ENCODE measurements around the gene TADA2A.

The TADA2A gene

DNA sequence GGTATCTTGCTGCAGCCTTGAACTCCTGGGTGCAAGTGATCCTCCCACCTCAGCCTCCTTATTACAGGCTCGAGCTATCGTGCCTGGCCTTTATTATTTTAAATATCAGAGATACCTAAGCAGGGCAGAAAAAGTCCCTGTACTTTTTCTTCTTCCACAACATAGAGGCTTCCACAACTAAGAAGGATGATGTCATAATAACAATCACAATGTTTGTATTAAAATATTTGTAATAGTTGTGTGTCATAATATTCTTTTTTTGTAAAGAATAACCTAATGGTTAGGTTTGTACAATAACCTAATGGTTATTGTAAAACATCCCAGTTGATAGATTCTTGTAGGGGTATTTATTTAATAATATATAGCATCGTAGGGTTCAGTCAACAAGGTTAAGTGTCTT lies 56.4 kb downstream of the TADA2A start:
- no peak for DNase-seq (ENCODE audit: low spot score)

DNA sequence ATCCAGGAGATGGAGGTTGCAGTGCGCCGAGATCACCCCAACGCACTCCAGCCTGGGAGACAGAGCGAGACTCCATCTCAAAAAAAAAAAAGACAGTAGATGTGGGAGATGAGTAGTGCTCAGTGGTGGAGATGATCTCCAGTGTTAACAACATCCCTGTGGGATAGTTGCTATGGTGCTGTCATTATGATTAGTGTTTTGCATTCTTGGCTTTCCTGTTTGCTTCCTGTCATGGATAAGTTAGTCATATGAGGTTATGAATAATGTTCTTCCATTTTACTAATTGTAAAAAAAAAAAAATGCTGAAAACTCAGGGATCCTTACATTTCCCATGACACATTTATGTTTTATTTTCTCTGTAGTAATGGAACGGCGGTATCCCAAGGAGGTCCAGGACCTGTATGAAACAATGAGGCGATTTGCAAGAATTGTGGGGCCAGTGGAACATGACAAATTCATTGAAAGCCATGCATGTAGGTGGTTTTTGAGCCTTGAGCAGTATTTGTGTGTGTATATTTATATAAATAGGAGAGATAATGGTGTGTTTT lies 58.5 kb downstream of the TADA2A start:
- DNase-seq (ENCODE audit: low spot score), result no peak

DNA sequence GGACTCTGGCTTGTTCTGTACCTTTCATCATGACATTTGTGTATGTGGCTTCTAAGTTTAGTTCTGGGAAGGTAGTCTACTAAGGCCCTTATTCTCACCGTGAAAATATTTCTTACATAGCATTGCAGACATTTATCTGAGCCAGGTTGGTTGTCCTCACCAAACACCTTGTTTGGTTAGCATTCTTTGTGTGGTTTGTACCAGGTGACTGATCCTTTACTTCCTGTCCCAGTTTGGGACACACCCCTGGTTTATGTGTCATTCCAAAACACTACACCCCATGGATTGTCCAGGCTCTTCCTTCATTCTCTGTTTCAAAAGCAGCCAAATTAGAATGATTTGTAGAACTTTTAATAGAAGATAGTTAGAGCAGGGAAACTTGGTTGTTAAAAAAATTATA lies 59.8 kb downstream of the TADA2A start:
- no peak for DNase-seq (ENCODE audit: low spot score)

GRCh38 chr17:37470181-37470580 lies 63.5 kb downstream of the TADA2A start:
- no peak for DNase-seq (ENCODE audit: low spot score)

DNA sequence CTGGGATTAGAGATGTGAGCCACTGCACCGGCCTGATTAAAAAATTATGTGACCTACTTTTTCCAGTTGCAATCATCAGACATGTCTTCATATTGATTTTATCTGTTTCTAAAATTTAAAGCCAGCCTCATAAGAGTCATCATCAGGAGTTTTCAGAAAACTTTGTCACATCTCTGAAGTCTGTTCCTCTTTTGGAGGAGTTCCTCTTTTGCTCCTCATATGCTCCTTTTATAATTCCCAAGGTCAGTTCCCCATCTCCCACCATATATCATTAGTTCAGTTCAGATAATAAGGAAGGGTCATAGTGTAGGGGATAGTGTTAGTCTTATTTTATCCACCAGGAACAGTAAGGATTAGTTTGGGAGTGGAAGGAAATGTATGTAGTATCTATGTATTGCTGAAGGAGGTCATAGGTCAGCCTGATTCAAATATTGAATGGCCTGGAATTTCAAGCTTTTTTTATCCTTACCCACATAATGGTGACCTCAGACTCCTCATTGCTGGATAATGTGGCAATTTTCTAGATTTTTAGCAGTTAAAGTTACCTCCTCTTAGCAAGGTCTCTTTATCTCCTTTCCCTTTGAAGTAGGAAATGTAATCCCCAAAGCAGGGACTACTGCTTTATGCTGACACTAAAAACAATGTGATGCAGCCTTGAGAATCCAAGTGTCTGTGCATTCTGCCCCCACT lies 69.2 kb downstream of the TADA2A start:
- DNase-seq (ENCODE audit: low spot score), result no peak

DNA sequence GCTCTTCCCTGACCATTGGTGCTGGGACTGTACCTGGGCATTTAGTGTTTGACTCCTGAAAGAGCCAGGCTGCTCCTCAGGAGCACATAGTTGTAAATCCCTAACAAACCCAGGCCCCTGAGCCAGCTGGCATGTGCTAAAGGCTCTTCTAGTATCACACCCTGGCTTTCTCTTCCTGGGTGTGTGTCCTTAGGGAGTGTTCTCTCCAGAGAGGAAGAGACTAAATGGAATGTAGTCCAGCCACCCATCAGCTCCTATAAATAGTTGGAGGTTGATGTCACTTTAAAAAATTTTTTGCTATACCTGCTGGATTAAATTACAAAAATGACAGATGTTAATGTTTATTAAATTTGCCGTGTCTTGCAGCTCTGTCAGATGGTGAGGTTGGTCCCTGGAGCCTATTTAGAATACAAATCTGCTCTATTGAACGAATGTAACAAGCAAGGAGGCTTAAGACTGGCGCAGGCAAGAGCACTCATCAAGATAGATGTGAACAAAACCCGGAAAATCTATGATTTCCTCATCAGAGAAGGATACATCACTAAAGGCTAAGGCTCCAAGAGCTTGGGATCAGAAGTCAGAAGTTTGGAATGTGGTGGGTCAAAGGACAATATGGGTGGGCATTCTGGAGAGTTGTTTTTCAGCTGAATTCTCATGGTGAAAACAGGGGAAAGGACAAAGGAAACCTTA lies 69.9 kb downstream of the TADA2A start:
- DNase-seq (ENCODE audit: low spot score), result no peak

DNA sequence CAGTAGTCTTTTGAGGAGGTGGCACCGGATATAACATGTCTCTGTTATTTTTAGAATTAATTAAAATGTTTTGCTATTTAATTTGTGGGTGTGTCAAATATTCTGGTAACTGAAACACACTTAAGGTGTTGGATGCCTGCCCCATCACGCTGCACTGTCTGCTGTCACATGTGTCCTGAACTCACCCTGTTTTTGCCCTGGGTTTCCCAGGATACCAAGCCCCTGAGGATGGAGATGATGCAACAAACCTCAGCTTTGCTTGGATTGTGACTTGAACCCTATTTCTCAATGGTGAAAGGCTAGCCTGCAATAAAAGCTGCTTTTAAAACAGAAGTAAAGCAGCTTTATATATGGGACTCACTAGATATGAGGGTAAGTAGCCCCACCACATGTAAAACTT lies 71.5 kb downstream of the TADA2A start:
- DNase-seq (ENCODE audit: low spot score), result no peak

DNA sequence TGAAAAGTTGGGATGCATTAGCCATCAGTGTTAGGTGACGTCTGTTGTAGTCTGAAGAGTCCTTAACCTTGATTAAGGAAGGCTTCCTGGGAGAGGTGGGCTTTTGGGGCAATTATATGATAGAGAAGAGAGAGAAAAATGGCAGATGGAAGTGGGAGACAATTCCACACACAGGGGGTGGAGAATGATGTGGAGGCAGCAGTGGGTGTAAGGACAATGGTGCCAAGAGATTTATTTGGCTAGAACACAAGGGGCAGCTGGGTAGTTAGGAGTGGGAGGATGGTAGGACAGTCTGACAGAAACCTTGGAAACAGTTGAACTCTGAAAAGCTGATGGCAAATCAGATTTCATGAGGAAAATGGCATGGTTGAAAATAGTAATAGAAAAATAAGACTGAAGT lies 72.3 kb downstream of the TADA2A start:
- DNase-seq (ENCODE audit: low spot score), result no peak

- no peak for DNase-seq (ENCODE audit: low spot score)
These were observed 73.7 kb downstream of the TADA2A start for GRCh38 chr17:37480427-37480826.

GRCh38 chr17:37481001-37481665 lies 74.4 kb downstream of the TADA2A start:
- no peak for DNase-seq (ENCODE audit: low spot score)

DNA sequence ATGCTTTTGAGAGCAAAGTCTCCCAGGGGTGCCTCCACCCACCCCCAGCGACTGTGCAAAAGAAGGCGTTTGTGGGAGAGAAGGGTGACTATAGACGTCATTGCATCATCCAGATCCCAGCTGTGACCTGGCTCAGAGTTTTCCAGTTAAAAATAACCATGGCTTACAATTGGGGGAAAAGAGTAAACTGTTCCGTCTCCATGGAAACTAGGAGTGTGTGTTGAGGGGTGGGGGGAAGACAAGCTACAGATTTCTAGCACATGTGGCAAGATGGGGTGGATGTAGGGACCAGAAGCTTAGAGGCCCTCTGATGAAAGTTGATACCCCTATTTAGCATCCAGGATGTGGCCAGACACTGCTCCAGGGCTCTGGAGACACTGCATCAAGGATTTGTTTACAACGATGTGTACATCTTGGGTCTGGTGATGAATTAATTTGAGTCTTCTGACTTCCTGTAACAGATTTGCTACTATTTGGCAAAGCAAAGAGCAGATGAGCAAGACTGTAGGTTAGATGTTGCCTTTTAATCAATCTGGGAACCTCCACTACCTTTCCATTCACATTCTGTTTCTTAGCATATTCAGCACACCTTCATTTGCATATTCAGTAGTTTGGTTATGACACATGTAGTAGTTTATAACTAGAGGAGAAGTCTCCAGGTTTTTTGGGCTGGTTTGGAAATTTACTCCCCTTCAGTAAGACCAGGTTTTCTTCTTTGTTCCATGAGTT lies 76.8 kb downstream of the TADA2A start:
- DNase-seq (ENCODE audit: low spot score), result peak; percentile 24

DNA sequence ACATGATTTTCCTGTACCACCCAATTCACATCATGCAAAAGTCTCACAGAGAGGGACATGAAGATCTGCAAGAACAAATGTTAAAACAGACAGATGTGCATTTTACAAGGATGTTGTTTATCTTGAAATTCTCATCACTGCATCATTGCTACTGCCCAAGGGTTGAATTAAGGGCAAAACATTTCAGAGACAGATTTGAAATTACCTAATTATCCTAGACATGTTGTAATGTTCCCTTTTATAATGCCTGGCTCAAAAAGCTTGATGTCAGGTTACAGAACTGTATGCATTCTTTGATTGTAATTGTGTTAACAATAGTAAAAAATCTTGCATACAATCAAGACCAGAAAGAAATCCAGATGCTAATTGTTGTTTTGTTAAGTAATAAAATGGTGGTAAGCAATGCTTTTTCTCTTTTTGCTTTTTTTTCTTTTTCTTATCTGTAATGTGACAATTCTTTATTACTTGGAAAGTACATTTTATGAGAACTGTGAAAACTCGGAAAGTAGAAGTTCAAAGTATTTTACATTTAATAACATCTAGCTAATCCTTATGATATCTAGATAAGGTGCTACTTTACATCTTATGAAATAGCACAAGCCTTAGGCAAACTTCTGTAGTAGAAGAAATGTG lies 79.4 kb downstream of the TADA2A start:
- DNase-seq (ENCODE audit: low spot score), result no peak

DNA sequence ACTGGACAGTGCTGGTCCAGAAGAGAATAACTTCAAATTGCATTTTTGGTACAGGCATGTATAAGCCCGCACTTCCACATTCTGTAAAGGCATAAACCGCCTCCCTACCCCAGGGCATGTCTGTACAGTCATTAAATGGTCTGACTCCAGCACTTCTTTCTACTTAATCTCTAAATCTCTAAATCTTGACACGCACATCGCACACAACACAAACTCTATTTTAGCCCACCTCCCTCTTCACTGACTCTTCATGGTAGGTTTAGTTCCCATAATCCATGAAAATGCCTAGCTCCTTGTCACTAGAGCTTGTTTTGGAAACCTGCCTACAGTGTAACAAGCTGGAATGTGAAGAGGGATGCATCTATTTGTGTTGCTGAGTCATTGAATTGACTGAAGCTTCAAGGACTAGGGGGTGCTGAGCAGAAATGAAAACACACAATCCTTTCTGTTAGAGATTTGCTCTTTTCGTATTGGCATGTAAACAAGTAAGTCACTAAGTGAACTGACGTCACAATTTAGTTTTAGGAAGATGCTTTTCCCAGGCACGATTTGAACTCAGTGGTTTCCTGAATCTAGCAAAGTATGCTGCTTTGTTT lies 81.4 kb downstream of the TADA2A start:
- DNase-seq (ENCODE audit: low spot score), result peak; percentile 41

DNA sequence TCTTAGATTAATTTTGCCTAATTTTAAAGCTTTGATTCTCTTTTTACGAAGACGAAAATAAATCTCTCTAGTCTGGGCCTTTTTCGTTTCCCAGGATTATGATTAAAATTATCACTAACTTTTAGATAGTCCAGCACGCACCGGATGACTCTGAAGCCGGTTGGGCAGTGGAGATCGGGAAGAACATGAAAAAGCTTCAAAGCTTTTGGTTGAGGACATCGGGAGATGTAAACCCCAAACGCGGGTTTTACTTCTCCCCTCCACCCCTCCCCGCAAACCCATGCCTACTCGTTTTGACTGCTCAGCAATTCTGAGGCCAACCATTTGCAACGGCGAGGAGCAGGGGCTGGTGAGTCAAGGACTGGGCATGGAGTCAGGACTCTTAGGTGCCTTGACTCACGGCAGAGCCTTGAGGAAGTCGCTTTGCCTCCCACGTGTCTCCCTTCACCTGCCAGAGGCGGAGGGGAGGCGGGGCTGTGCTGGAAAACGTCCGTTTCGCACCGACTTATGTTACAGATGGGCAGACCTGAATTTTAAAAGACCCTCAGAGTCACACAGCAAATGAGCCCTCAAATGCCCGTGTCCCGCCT lies 82.0 kb downstream of the TADA2A start:
- peak; percentile 60 for DNase-seq (ENCODE audit: low spot score)

- peak; percentile 88 for DNase-seq (ENCODE audit: low spot score)
These were observed 82.7 kb downstream of the TADA2A start, which contains the start of gene DUSP14 for GRCh38 chr17:37489197-37490001. DUSP14 (plus strand) TSS chr17:37489891; CDS start chr17:37512273, 22,382 bp downstream.

- peak; percentile 92 for DNase-seq (ENCODE audit: low spot score)
These were observed 83.4 kb downstream of the TADA2A start for GRCh38 chr17:37490022-37490587.

DNA sequence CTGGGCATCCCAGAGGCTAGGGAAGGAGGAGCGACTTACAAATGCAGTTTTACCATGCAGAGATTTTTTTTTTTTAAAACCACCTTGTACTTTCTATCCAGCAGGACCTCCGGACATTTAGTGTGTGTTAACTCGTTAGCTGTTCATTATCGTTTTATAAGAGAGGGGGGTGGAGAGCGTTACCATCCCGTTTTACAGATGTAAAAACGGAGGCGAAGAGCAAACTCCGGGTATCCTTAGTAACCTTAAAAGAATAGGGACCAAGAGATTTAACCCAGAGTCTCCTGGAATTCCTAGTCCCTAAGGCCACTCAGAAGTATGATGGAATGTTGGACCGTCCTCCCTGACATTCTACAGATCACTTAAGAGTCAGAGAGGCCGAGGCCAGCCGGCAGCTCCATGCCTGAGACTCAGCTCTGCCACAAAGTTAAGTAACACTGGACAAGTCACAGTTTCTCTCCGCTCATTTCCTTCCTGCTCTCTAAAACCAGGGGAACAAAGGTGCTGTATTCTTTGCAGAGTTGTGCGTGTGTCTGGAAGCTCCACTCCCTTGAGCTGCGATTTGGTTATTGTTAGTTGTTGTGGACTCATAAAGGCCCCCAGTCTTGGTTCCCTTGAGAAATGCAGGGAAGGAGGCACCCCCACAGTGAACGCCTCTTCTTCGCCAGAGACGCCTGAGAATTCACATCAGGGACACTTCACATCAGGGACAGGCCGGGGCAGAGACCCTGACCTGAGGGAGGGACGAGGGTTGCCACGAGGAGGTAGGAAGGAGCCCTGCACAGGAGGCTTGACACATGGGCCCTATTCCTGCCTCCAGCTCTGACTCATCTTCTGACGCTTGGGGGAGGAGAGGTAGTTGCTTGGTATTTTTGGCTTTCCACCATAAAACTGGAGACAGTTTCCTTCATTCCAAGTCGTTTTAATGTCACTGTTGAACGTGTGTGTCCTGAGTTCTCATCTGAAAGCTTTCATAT lies 84.2 kb downstream of the TADA2A start:
- peak; percentile 47 for DNase-seq (ENCODE audit: low spot score)

DNA sequence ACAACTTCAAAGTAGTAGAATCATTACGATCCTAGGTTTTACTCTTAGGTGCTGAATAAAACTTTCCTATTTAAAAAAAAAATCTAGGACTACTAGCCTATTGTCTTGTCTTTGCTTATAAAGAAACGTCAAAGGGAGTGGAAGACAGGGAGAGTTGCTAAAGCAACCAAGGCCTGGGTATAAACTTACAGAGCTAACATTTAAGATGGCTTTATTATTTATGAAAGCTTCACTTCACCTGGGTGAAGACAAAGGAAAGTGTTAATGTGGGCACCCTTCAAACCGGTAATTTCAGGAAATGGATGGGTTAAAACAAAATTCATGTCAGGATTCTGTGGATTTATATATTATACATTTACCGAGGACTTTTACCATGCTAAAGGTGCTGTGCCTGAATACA lies 85.5 kb downstream of the TADA2A start:
- DNase-seq (ENCODE audit: low spot score), result no peak
